ENCODE measurements around the gene TRIM33. TPM values are rescaled to one million over a fixed set of nuclear protein-coding genes. Genes with fewer than 3 reads are reported as not detected.

Gene TRIM33
- total and polyA plus RNA-seq, 2 of the 13 experiments (the other 11 are each of a cell fraction or from before 2014, with no cell fraction given): 35.5 to 42.2 TPM

GRCh38 chr1:114346480-114347029 is 164.4 kb downstream of the TRIM33 start (continued):
- TF ChIP-seq HNF4G (IDR thresholded peaks at IDR 0.05; ENCODE audit: borderline replicate concordance, low read depth, low read length) (no peak), HNF4G (CRISPR knock-in tag; IDR thresholded peaks at IDR 0.05; ENCODE audit: borderline replicate concordance, low read depth) (no peak; the same call in 1 of the 2 replicates), ZNF670 (CRISPR knock-in tag; IDR thresholded peaks at IDR 0.05; ENCODE audit: borderline replicate concordance) (no peak), ZSCAN25 (CRISPR knock-in tag; IDR thresholded peaks at IDR 0.05) (no peak; the same call in 1 of the 2 replicates), POLR2G (IDR thresholded peaks at IDR 0.05; ENCODE audit: low read depth, low read length) (no peak), NFATC3 (CRISPR knock-in tag; IDR thresholded peaks at IDR 0.05) (0 out of 2 replicates have a peak, but pooled peaks have one; percentile 30), HOXD1 (CRISPR knock-in tag; IDR thresholded peaks at IDR 0.05) (peak; percentile 54; the same call in 1 of the 2 replicates), AKAP8 (CRISPR knock-in tag; IDR thresholded peaks at IDR 0.05) (no peak), ZNF230 (CRISPR knock-in tag; IDR thresholded peaks at IDR 0.05) (no peak), ZNF703 (CRISPR knock-in tag; IDR thresholded peaks at IDR 0.05; ENCODE audit: borderline replicate concordance) (no peak), ZNF333 (CRISPR knock-in tag; IDR thresholded peaks at IDR 0.05; ENCODE audit: borderline replicate concordance) (no peak), ZNF556 (CRISPR knock-in tag; IDR thresholded peaks at IDR 0.05; ENCODE audit: borderline replicate concordance) (peak; percentile 81)
- TF ChIP-seq, protein P1, sequence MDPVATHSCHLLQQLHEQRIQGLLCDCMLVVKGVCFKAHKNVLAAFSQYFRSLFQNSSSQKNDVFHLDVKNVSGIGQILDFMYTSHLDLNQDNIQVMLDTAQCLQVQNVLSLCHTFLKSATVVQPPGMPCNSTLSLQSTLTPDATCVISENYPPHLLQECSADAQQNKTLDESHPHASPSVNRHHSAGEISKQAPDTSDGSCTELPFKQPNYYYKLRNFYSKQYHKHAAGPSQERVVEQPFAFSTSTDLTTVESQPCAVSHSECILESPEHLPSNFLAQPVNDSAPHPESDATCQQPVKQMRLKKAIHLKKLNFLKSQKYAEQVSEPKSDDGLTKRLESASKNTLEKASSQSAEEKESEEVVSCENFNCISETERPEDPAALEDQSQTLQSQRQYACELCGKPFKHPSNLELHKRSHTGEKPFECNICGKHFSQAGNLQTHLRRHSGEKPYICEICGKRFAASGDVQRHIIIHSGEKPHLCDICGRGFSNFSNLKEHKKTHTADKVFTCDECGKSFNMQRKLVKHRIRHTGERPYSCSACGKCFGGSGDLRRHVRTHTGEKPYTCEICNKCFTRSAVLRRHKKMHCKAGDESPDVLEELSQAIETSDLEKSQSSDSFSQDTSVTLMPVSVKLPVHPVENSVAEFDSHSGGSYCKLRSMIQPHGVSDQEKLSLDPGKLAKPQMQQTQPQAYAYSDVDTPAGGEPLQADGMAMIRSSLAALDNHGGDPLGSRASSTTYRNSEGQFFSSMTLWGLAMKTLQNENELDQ (CRISPR knock-in tag; IDR thresholded peaks at IDR 0.05; ENCODE audit: borderline replicate concordance): no peak
- TF ChIP-seq, protein P2, sequence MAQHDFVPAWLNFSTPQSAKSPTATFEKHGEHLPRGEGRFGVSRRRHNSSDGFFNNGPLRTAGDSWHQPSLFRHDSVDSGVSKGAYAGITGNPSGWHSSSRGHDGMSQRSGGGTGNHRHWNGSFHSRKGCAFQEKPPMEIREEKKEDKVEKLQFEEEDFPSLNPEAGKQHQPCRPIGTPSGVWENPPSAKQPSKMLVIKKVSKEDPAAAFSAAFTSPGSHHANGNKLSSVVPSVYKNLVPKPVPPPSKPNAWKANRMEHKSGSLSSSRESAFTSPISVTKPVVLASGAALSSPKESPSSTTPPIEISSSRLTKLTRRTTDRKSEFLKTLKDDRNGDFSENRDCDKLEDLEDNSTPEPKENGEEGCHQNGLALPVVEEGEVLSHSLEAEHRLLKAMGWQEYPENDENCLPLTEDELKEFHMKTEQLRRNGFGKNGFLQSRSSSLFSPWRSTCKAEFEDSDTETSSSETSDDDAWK (CRISPR knock-in tag; IDR thresholded peaks at IDR 0.05): no peak
- TF ChIP-seq, protein P3, sequence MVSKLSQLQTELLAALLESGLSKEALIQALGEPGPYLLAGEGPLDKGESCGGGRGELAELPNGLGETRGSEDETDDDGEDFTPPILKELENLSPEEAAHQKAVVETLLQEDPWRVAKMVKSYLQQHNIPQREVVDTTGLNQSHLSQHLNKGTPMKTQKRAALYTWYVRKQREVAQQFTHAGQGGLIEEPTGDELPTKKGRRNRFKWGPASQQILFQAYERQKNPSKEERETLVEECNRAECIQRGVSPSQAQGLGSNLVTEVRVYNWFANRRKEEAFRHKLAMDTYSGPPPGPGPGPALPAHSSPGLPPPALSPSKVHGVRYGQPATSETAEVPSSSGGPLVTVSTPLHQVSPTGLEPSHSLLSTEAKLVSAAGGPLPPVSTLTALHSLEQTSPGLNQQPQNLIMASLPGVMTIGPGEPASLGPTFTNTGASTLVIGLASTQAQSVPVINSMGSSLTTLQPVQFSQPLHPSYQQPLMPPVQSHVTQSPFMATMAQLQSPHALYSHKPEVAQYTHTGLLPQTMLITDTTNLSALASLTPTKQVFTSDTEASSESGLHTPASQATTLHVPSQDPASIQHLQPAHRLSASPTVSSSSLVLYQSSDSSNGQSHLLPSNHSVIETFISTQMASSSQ (IDR thresholded peaks at IDR 0.05; ENCODE audit: low read depth): no peak
- TF ChIP-seq, protein P3 (CRISPR knock-in tag; IDR thresholded peaks at IDR 0.05; ENCODE audit: borderline replicate concordance): 0 out of 2 replicates have a peak, but pooled peaks have one; percentile 37
- TF ChIP-seq, protein P4, sequence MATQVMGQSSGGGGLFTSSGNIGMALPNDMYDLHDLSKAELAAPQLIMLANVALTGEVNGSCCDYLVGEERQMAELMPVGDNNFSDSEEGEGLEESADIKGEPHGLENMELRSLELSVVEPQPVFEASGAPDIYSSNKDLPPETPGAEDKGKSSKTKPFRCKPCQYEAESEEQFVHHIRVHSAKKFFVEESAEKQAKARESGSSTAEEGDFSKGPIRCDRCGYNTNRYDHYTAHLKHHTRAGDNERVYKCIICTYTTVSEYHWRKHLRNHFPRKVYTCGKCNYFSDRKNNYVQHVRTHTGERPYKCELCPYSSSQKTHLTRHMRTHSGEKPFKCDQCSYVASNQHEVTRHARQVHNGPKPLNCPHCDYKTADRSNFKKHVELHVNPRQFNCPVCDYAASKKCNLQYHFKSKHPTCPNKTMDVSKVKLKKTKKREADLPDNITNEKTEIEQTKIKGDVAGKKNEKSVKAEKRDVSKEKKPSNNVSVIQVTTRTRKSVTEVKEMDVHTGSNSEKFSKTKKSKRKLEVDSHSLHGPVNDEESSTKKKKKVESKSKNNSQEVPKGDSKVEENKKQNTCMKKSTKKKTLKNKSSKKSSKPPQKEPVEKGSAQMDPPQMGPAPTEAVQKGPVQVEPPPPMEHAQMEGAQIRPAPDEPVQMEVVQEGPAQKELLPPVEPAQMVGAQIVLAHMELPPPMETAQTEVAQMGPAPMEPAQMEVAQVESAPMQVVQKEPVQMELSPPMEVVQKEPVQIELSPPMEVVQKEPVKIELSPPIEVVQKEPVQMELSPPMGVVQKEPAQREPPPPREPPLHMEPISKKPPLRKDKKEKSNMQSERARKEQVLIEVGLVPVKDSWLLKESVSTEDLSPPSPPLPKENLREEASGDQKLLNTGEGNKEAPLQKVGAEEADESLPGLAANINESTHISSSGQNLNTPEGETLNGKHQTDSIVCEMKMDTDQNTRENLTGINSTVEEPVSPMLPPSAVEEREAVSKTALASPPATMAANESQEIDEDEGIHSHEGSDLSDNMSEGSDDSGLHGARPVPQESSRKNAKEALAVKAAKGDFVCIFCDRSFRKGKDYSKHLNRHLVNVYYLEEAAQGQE (IDR thresholded peaks at IDR 0.05; ENCODE audit: borderline replicate concordance in 1 of 2, low read depth in 1 of 2, low read length in 2 of 2): no peak
